GM06990 (cell line): Measurements from ENCODE around the gene STK32B.

Source experiments
- DNase-seq: peaks from one replicate; pipeline ENCODE4 v3.0.0-alpha.2; 2011; ENCODE audit not compliant: insufficient read length; ENCODE audit errors: extremely low read depth
- H3K27me3 ChIP-seq: replicated peaks from 2 replicates; pipeline ENCODE4 v1.6.0; 2011; ENCODE audit warnings: low read length; ENCODE audit not compliant: control insufficient read depth, insufficient read depth
- H3K36me3 ChIP-seq: 2 replicates; pipeline ENCODE4 v1.5.1; 2011; ENCODE audit warnings: low read length; ENCODE audit not compliant: control insufficient read depth, insufficient read depth
- H3K4me3 ChIP-seq: replicated peaks from 2 replicates; pipeline ENCODE4 v1.5.1; 2011; ENCODE audit warnings: low read depth, mild to moderate bottlenecking, control low read depth, low read length
- CTCF ChIP-seq: IDR thresholded peaks from 2 replicates; pipeline ENCODE4 v1.5.1; 2011; ENCODE audit warnings: low read length, control low read depth, mild to moderate bottlenecking, inconsistent platforms; ENCODE audit not compliant: insufficient read depth, poor library complexity, severe bottlenecking

The STK32B gene

DNA sequence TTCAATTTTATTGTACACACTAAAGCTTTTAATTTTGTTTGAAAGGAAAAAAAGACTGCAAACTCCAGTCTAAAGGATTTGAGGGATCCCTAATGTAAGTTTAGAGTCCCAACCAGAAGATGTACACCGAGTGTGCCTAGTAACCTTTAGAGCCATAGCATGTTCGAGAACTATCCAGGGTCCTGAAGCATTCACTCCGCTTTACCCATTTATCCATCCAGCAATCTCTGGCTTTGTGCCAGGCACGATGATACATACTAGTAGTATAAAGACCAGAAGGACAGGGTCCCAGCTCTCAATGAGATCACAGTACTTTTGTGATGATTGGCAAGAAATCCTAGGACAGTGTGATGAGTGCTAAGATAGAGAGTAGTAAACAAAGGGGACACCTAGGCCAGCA lies 168.7 kb downstream of the STK32B start:
- Histone ChIP-seq H3K4me3 (no peak overlapping the region), H3K27me3 (no peaks in the 10 kb centered on the region), H3K36me3 (no peaks in the 10 kb centered on the region)
- TF ChIP-seq CTCF, result no peak
- no peak for DNase-seq

GRCh38 chr4:5222047-5222446 lies 170.8 kb downstream of the STK32B start:
- Histone ChIP-seq H3K4me3 (no peak overlapping the region), H3K27me3 (no peaks in the 10 kb centered on the region), H3K36me3 (no peaks in the 10 kb centered on the region)
- no peak for TF ChIP-seq CTCF
- DNase-seq, result no peak

- Histone ChIP-seq H3K27me3 (no peaks in the 10 kb centered on the region), H3K4me3 (no peak overlapping the region), H3K36me3 (no peaks in the 10 kb centered on the region)
- TF ChIP-seq CTCF, result no peak
- no peak for DNase-seq
These were observed 171.7 kb downstream of the STK32B start for GRCh38 chr4:5222951-5223350.

- Histone ChIP-seq H3K4me3 (no peak overlapping the region), H3K27me3 (no peaks in the 10 kb centered on the region), H3K36me3 (no peaks in the 10 kb centered on the region)
- TF ChIP-seq CTCF, result no peak
- DNase-seq, result no peak
These were observed 173.1 kb downstream of the STK32B start for GRCh38 chr4:5224340-5224739.

GRCh38 chr4:5232549-5232948 lies 181.3 kb downstream of the STK32B start:
- H3K4me3 ChIP-seq, result no peak overlapping the region
- TF ChIP-seq CTCF, result no peak
- no peak for DNase-seq

DNA sequence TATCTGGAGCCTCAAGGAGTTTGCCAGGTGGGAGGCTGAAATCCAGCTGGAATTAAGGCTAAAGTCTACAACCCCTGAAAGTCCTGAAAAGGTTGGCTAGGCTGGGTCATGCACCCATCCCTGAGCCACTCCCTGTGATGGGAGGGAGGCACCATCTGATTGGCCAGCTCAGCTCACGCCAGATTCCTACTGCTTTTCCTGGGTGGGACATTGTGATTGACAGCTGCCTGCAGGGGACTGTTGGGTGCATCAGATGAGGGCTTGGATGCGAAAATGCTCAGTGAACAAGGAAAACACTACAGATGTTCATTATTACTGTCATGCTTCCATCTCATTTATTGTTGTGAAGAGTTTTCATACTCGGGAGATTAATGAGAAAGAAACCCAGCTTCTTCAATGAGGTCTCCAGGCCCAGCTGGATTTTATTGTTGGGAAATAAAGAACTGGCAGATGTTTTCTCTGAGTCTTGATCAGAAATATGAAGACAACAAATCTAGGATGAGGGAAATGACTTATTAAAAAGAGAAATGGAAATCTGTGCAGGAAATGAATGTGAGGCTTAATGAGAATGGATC lies 185.9 kb downstream of the STK32B start:
- no peak for DNase-seq
- no peak for TF ChIP-seq CTCF
- Histone ChIP-seq H3K36me3 (no peaks in the 10 kb centered on the region), H3K4me3 (no peak overlapping the region), H3K27me3 (no peaks in the 10 kb centered on the region)

More at GRCh38 chr4:5232549-5232948, 181.3 kb downstream of the STK32B start:
- H3K27me3 ChIP-seq, result no peaks in the 10 kb centered on the region
- no peaks in the 10 kb centered on the region for H3K36me3 ChIP-seq
